Activated CD4-positive, alpha-beta T cell treated with anti-CD3 and anti-CD28 coated beads, Interleukin-2, amount 50 U/mL, for 1 hour (primary cell): ENCODE data around the gene CNN2.

Experiments used
- DNase-seq: peaks from one replicate; pipeline ENCODE4 v3.0.0-alpha.2; 2020

Gene CNN2

GRCh38 chr19:1053176-1054101 lies 27.0 kb downstream of the CNN2 start:
- DNase-seq = no peak

- no peak for DNase-seq
These were observed 28.0 kb downstream of the CNN2 start for GRCh38 chr19:1054102-1055027.

GRCh38 chr19:1055028-1055425 lies 28.6 kb downstream of the CNN2 start:
- DNase-seq = no peak

- DNase-seq = no peak
These were observed 29.6 kb downstream of the CNN2 start for GRCh38 chr19:1055886-1056620.

DNA sequence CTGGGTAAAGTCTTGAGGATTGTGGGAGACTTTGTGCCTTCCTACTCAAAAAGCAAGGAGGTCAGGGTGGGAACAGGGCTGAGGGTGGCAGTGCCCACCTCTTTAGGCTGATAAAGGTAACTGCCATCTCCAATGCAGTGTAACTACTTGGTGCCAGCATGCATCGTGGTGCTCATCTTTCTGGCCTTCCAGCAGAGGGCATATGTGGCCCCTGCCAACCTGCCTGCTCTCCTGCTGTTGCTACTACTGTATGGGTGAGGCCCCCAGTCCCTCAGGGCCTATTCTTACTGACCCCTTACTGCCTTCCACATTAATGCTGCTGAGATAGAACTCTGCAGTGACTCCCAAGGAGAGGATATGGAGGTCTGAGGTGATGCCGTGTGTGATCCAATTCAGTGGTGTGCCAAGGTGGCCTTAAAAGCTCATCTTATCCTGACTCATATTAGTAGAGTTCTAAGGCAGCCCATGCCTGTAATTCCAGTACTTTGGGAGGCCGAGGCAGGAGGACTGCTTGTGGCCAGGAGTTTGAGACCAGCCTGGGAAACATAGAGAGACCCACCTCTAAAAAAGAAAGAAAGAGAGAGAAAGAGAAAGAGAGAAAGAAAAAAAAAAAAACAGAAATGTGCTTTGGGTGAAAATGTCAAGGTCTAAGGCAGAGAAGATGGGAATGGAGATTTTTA lies 30.9 kb downstream of the CNN2 start:
- peak; percentile 53 for DNase-seq

DNA sequence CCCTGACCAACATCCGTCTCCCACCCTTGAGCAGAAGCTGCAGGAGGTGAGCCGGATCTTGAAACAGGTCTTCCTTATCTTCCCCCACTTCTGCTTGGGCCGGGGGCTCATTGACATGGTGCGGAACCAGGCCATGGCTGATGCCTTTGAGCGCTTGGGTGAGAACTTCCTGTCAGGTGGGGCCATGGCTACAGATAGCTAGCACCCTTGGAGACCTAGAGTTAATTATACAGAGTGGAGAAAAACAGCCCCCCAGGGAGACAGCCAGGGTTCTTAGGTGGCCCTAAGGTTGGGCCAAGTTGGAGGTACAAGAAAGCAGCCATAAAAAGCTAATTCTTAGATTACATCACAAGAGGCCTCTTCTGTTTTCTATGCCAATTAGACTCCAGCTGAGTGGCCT lies 31.7 kb downstream of the CNN2 start:
- no peak for DNase-seq

DNA sequence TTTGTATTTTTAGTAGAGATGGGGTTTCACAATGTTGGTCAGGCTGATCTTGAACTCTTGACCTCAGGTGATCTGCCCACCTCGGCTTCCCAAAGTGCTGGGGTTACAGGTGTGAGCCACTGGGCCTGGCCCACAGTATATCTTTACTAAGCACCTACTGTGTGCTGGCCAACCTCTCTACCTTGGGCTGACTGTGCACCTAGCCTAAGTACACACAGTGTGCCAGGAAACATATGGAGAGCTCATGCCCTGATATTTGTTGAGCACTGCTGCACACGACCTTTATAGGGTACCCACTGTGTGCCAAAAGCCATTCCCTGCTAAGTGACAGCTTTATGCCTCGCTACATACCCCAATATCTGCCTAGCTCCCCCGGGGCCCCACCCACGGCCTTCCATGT lies 34.3 kb downstream of the CNN2 start:
- no peak for DNase-seq

GRCh38 chr19:1061987-1062386 lies 35.6 kb downstream of the CNN2 start:
- no peak for DNase-seq

DNA sequence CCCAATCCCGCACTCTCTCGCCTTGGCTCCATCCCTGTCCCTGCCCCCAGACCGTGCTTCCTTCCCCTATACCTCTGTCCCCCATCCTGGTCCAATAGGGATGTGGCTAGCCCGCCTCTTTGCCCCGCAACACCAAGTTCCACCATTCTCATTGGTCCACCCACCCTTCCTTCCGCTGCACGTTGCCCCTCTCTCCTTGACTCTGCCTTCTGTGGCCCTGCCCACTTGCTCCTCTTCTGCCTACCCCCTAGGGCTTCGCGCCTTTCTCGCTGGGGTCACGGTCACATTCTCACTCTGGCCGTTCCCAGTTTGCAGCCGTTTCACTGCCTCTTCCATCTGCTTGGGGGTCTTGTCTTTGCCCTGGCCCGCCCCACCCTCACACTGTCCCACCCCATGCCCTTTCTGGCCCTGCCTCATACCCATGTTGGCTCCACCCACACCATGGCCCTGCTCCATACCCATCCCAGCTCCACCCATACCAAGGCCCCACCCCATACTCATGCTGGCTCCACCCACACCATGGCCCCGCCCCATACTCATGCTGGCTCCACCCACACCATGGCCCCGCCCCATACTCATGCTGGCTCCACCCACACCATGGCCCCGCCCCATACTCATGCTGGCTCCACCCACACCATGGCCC lies 36.1 kb downstream of the CNN2 start:
- no peak for DNase-seq

GRCh38 chr19:1063030-1063908 lies 36.9 kb downstream of the CNN2 start:
- peak; percentile 69 for DNase-seq

DNA sequence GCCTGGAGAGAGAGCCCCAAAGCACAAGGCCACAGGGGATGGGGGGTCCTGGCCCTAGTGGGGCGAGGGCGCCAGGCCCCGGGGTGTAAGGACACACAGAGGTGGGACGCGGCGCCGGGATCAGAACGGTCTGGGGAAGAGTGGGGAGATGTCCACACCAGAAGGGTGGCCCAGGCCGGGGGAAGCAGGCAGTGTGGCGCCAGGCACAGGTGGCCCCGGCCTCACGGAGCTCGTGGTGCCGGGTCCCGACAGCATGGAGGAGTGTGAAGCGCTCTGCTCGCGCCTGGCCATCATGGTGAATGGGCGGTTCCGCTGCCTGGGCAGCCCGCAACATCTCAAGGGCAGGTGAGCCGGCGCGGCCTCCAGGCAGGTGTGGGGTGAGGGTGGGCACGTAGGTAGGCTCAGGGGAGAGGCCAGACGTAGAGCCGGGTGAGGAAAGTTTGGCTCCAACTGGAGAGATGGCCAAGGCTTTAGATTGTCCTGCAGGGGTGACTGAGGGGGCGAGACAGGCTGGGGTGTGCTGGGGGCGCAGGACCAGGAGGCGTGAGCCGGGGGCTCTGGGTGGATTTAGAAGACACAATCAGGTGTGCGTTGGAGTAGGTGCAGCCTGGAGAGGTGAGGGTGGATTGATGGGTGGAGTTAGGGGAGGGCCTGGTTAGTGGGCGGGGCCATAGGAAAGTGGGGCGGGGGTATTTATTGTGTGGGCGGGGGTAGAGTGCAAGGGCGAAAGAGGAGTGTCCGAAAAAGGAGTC lies 37.7 kb downstream of the CNN2 start:
- no peak for DNase-seq

- peak; percentile 74 for DNase-seq
These were observed 38.5 kb downstream of the CNN2 start for GRCh38 chr19:1064661-1065605.

GRCh38 chr19:1065606-1066109 lies 39.2 kb downstream of the CNN2 start:
- DNase-seq = no peak

- DNase-seq = no peak
These were observed 39.9 kb downstream of the CNN2 start for GRCh38 chr19:1066251-1066747.

DNA sequence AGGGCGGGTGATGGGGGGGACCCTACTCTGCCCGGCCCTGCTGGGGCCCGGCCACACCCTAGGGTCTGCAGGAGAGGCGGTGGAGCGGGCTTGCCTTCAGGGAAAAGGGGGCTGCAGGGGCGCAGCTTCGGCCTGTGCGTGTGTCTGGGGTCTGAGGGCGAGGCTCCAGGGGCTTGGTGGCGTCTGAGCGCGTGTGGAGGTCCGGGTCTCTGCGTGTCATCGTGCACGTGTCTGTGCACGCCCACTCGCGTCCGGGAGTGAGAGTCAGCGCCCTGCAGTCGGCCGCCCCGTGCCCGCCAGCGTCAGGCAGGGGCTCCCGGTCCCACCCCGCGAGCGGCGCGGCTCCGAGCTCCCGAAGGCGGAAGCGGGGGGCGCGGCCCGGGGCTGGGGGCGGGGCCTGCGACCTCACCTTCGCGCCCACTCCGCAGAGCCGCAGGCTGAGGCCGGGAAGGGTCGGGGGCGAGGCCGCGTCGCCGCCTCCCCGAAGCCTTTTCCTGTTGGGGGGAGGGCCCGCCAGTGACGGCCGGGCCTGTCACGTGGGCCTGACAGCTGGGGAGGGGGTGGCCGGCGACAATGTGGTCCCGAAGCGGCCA lies 40.4 kb downstream of the CNN2 start, which contains the start of gene ARHGAP45:
Gene ARHGAP45 (plus strand): TSS at position 420 of the 593 bp plus-strand sequence. CDS start 239 bp downstream, outside the sequence.
- DNase-seq = peak; percentile 80

GRCh38 chr19:1067341-1067957 lies 41.0 kb downstream of the CNN2 start:
- DNase-seq = peak; percentile 68
